AG09309 (cell line): ENCODE data around the gene SMIM3.

ENCODE experiments used
- DNase-seq: peaks from one replicate; pipeline ENCODE4 v3.0.0-alpha.2; 2010; ENCODE audit warnings: low read depth
- H3K4me3 ChIP-seq: 2 replicates; pipeline ENCODE4 v1.5.1; 2011; ENCODE audit warnings: mild to moderate bottlenecking, low read depth, low read length, moderate library complexity; ENCODE audit not compliant: control insufficient read depth
- TF ChIP-seq, protein P1 (sequence below): IDR thresholded peaks from 2 replicates; pipeline ENCODE4 v1.5.1; 2011; ENCODE audit warnings: mild to moderate bottlenecking, low read depth, low read length, inconsistent platforms; ENCODE audit not compliant: insufficient read depth, control insufficient read depth; ENCODE audit errors: missing control alignments

SMIM3 gene

DNA sequence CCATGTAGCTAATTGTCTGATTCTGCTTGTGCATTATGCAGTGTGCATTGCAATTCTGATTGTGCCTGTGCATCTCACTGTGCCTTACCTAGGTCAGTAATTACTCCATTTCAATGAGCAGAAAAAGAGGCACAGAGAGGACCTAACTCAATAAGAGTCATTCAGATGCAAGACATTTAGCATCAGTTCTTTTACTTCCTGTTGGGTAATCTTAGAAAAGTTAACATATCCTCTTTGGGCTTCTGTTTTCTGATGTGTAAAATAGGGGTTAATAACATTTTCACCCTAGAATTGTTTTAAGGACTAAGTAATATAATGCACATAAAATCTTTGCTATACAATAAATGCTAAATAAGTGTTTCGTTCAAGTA is 12.8 kb upstream of the SMIM3 start:
- TF ChIP-seq, protein P1, sequence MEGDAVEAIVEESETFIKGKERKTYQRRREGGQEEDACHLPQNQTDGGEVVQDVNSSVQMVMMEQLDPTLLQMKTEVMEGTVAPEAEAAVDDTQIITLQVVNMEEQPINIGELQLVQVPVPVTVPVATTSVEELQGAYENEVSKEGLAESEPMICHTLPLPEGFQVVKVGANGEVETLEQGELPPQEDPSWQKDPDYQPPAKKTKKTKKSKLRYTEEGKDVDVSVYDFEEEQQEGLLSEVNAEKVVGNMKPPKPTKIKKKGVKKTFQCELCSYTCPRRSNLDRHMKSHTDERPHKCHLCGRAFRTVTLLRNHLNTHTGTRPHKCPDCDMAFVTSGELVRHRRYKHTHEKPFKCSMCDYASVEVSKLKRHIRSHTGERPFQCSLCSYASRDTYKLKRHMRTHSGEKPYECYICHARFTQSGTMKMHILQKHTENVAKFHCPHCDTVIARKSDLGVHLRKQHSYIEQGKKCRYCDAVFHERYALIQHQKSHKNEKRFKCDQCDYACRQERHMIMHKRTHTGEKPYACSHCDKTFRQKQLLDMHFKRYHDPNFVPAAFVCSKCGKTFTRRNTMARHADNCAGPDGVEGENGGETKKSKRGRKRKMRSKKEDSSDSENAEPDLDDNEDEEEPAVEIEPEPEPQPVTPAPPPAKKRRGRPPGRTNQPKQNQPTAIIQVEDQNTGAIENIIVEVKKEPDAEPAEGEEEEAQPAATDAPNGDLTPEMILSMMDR: no peak
- H3K4me3 ChIP-seq: no peak overlapping the region
- DNase-seq: no peak

DNA sequence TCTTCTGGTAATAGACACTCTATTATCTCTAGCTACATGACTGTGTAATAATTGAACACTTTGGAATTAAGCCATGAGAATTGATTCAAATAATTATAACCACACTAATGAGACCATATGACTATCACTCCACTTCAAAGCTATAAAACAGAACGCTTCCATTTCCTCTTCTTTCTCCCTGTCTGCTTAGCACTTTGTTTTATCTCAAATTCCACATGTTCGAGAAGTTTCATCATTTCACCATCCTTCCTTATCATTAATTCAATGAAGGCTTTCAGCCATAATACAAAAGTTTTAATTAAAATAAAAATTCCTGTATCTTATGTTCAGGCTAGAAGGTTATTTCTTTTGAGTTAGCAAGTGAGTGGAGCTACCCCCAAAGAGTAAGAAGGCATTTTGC is 12.3 kb upstream of the SMIM3 start:
- no peak for DNase-seq
- H3K4me3 ChIP-seq: no peak overlapping the region
- TF ChIP-seq, protein P1: no peak

DNA sequence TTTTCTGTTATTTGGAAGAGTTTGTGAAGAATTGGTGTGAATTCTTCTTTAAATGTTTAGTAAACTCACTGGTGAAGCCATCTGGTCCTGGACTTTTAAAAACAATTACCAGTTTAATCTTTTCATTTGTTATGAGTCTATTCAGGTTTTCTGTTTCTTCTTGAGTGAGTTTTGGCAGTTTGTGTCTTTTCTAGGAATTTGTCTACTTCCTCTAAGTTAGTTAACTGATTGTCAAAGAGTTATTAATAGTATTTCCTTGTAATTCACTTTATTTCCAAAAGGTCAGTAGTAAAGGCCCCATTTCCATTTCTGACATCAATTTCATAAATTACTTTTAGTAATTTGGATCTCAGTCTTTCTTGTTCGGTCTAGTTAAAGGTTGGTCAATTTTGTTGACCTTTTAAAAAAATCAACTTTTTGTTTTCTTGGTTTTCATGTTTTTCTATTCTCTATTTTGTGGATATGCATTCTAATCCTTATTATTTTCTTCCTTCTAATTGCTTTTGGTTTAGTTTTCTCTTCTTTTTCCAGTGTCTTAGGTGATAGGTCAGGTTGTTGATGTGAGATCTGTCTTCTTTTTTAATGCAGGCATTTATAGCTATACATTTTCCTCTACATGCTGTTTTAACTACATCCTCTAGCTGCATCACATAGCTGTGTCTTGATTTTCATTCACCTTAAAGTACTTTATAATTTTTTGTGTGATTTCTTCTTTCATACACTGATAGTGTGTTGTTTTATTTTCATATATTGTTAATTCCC is 7.3 kb upstream of the SMIM3 start:
- no peak for DNase-seq
- TF ChIP-seq, protein P1: no peak
- H3K4me3 ChIP-seq: no peak overlapping the region

DNA sequence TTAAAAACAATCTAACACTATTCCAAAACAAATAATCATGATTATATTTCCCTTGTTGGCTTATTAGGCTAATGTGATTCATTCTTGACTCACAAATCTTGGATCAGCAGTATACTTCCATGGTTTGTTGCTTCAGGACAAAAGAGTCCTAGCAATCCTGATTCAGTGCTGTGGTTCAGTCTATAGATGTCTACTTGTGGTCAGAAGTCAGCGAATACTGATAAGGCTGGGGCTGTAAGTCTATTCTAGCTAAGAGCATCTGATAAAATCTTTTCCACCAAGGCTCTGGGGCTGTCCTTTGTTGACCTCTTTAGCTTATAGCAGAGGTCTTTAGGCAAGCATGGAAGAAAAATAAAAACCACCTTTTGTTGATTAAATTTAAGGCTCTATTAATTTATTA is 4.4 kb upstream of the SMIM3 start:
- TF ChIP-seq, protein P1: no peak
- DNase-seq: peak; percentile 76
- H3K4me3 ChIP-seq: no peak overlapping the region

DNA sequence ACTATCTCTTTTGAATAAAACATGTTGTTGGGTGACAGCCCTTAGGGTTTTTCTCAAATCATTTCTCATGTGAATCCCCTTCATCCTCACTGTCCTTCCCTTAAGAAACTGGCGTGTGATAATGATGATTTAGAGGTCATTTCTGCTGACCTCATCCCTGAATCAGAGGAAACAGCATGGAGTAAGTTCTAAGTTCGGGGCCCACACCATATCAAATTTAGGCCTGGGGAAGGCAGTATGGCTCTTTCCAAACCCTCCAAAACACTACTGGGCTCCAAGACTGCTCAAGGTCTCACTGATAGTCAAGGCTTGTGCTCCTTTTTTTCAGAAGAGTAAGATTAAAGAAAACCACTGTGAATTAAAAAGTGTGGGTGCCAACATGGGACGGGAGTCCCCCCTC is 872 bp upstream of the SMIM3 start:
- TF ChIP-seq, protein P1: no peak
- H3K4me3 ChIP-seq: 0 out of 2 replicates have a peak overlapping the region, but pooled peaks have one; percentile 98
- DNase-seq: no peak

DNA sequence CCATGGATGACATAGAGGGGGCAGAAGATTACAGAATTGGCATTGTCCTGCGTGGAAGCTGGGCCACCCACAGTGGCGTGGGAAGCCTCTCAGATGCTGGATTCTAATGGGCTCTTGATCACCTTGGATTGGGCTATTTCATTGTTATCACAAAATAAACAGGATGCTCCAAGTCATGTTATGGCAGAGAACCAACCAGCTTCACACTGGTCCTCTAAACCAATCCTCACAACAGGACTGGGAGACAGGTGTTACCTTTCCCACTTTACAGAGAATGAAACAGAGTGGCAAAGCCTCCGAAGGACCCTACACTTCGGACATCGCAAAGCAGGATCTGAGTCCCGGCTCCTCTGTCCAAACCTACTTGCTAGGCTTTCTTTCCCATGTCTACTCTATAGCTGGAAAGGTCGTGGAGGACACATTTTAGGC is 455 bp upstream of the SMIM3 start:
- no peak for DNase-seq

More for the DNA sequence above, 455 bp upstream of the SMIM3 start:
- TF ChIP-seq, protein P1: no peak
- H3K4me3 ChIP-seq: peak overlapping the region; percentile 98
